ENCODE measurements around the gene USP10. TPM values are rescaled to one million over a fixed set of nuclear protein-coding genes. Genes with fewer than 3 reads are reported as not detected.

Gene USP10
- total RNA-seq, 2 experiments from 2014 or later = 105 to 108 TPM

DNA sequence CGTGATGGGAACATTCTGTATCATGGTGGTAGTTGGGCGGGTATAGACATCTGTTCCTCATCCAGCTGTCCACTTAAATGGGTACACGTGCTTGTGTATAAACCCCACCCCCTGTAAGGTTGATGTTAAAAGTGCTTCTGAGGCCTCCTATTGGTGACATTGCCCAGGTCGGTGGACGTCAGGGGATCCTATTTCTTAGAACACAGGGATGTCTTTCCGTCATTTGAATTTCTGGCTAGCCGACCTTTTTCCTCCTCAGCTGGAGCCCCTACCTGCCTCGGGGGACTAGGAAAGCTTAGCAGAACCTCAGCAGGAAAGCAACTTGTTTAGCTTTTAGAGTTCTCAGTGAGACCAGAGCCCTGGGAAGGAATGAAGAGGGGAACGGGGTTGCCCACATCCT lies 103.3 kb downstream of the USP10 start:
- intact Hi-C loops (cut with micrococcal nuclease) = no loop called here
- no peak for DNase-seq
- H3K27me3 Mint-ChIP-seq = peaks cover 5% of the 10 kb centered on the region
- H3K36me3 Mint-ChIP-seq = no peaks in the 10 kb centered on the region
- no peak overlapping the region for H3K4me3 Mint-ChIP-seq
- H3K27ac Mint-ChIP-seq = no peak overlapping the region
- peaks cover 4% of the 10 kb centered on the region for H3K9me3 Mint-ChIP-seq
- CTCF ChIA-PET = no interaction called here
- peaks cover 5% of the 10 kb centered on the region for H3K4me1 Mint-ChIP-seq (ENCODE audit: low read depth)
- POLR2A ChIA-PET = no interaction called here

DNA sequence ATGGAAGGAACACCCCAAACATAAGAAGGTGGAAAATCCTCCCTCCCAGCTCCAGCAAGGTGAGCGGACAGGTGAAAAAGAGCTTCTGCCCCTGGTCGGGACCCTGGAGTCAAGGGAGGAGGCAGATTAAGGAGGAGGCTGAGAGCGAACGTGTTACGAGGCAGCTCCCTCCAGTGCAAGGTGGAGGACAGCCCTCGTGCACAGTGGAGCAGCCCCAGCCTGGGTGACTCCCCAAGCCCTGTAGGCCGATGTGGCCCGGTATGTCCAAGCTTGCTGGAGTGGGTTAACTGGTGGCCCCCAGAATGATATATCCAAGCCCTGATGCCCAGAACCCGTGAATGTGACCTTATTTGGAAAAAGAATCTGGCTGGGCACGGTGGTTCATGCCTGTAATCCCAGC lies 104.5 kb downstream of the USP10 start:
- intact Hi-C loops (cut with micrococcal nuclease) = no loop called here
- POLR2A ChIA-PET = no interaction called here
- DNase-seq = no peak

DNA sequence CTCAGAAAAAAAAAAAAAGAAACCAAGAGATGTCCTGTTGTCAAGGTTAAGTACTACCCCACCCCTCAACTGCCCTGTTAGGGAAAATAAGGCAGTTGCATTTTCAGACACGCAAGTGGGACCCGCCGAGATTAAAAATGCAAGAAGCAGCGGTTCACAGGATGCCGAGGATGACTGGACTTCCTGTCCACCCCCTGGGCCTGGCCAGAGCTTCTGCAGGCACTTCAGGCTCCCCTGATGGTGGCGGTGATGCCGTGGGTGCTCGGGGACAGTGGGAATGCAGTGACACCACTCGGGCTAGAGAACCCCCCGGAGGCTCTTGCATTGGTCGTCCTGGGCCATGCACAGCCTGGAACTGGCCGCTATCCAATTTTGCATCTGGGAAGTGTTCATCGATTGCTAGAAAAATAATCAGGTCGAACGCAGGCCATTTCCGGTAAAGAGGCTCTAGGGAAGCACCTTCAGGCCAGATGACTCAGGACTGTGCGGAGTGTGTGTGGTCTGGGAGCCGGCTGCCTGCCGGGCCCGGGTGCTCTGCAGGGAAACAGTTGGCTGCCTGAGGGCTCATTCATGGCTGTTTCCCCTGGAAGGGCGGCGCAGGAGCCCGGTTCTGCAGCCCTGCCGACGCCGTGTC lies 106.6 kb downstream of the USP10 start:
- CTCF ChIA-PET = no interaction called here
- peak; percentile 45 for DNase-seq
- H3K27me3 Mint-ChIP-seq = peaks cover 5% of the 10 kb centered on the region
- no peak overlapping the region for H3K4me3 Mint-ChIP-seq
- H3K27ac Mint-ChIP-seq = no peak overlapping the region
- no peaks in the 10 kb centered on the region for H3K36me3 Mint-ChIP-seq
- POLR2A ChIA-PET = no interaction called here
- intact Hi-C loops (cut with micrococcal nuclease) = loop anchor here (2.0 kb wide), 1 partner anchor 42 kb away; no protein-coding TSS in a partner anchor
- H3K9me3 Mint-ChIP-seq = no peaks in the 10 kb centered on the region
- H3K4me1 Mint-ChIP-seq (ENCODE audit: low read depth) = peaks cover 11% of the 10 kb centered on the region

More for the DNA sequence above, 104.5 kb downstream of the USP10 start:
- H3K27ac Mint-ChIP-seq = no peak overlapping the region
- peaks cover 5% of the 10 kb centered on the region for H3K4me1 Mint-ChIP-seq (ENCODE audit: low read depth)
- no peak overlapping the region for H3K4me3 Mint-ChIP-seq
- peaks cover 4% of the 10 kb centered on the region for H3K9me3 Mint-ChIP-seq
- CTCF ChIA-PET = interaction anchor here (0.6 kb wide), 1 partner anchor 487 kb away, joined by 4 read pairs; no protein-coding TSS in a partner anchor
- H3K36me3 Mint-ChIP-seq = no peaks in the 10 kb centered on the region
- peaks cover 5% of the 10 kb centered on the region for H3K27me3 Mint-ChIP-seq

DNA sequence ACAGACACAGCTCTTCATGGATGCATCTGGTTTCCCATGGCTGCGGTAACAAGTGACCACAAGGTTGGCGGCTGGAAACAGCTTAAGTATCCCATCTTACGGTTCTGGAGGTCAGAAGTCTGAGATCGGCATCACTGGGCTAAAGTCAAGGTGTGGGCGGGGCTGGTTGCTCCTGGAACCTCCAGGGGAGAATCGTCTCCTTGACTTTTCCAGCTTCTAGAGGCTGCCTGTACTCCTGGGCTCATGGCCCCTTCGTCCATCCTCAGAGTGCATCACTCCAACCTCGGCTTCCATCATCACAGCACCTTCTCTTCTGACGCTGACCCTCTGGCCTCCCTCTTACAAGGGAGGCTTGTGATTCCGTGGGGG lies 107.1 kb downstream of the USP10 start:
- Mint-ChIP-seq H3K27ac (no peak overlapping the region), H3K36me3 (no peaks in the 10 kb centered on the region), H3K9me3 (no peaks in the 10 kb centered on the region), H3K4me3 (no peak overlapping the region), H3K27me3 (peaks cover 5% of the 10 kb centered on the region), H3K4me1 (ENCODE audit: low read depth) (peaks cover 11% of the 10 kb centered on the region)
- intact Hi-C loops (cut with micrococcal nuclease) = loop anchor here (2.0 kb wide), 1 partner anchor 42 kb away; no protein-coding TSS in a partner anchor
- DNase-seq = no peak
- CTCF ChIA-PET = no interaction called here
- POLR2A ChIA-PET = no interaction called here

DNA sequence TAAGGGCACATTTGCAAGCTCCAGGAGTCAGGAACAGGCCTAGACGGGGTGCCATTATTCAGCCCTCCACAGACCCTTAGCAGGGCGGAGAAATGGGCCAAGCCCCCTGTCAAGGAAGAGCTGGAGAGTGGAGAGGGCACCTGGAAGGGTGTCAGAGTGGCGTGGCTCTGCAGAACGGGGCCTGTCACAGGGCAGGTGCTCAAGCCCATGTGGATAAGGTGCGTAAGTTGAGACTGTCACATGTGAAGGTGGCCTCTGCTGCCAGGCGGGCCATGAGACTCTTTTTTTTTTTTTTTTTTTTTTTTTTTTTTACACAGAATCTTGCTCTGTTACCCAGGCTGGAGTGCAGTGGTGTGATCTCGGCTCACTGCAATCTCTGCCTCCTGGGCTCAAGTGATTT lies 108.0 kb downstream of the USP10 start:
- Mint-ChIP-seq H3K4me1 (ENCODE audit: low read depth) (peaks cover 11% of the 10 kb centered on the region), H3K4me3 (no peak overlapping the region), H3K9me3 (no peaks in the 10 kb centered on the region), H3K27me3 (peaks cover 5% of the 10 kb centered on the region), H3K27ac (no peak overlapping the region), H3K36me3 (no peaks in the 10 kb centered on the region)
- CTCF ChIA-PET = no interaction called here
- intact Hi-C loops (cut with micrococcal nuclease) = loop anchor here (2.0 kb wide), 1 partner anchor 43 kb away; no protein-coding TSS in a partner anchor
- POLR2A ChIA-PET = no interaction called here
- no peak for DNase-seq

DNA sequence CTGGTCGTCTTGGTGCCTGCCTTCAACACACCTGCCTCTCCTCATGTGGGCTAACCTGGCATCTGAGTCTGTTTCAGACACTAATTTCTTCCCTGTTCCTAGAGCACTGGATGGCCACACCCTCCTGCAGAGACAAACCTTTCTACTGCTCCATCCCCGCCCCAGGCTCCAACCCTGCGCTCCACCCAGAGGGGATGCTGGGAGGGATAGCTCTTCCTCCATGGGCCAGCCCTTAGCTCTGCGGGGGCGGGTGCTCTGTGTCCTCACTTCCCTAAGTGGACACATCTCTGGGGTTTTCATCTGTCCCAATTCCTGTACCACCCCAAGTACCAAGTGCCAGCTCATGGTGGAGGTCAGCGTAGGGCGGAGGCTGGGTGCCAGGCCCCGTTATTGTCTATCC lies 109.0 kb downstream of the USP10 start:
- Mint-ChIP-seq H3K27me3 (peaks cover 5% of the 10 kb centered on the region), H3K9me3 (no peaks in the 10 kb centered on the region), H3K36me3 (no peaks in the 10 kb centered on the region), H3K4me3 (no peak overlapping the region), H3K27ac (no peak overlapping the region), H3K4me1 (ENCODE audit: low read depth) (peaks cover 11% of the 10 kb centered on the region)
- DNase-seq = no peak
- intact Hi-C loops (cut with micrococcal nuclease) = no loop called here
- ChIA-PET POLR2A (no interaction called here), CTCF (no interaction called here)

DNA sequence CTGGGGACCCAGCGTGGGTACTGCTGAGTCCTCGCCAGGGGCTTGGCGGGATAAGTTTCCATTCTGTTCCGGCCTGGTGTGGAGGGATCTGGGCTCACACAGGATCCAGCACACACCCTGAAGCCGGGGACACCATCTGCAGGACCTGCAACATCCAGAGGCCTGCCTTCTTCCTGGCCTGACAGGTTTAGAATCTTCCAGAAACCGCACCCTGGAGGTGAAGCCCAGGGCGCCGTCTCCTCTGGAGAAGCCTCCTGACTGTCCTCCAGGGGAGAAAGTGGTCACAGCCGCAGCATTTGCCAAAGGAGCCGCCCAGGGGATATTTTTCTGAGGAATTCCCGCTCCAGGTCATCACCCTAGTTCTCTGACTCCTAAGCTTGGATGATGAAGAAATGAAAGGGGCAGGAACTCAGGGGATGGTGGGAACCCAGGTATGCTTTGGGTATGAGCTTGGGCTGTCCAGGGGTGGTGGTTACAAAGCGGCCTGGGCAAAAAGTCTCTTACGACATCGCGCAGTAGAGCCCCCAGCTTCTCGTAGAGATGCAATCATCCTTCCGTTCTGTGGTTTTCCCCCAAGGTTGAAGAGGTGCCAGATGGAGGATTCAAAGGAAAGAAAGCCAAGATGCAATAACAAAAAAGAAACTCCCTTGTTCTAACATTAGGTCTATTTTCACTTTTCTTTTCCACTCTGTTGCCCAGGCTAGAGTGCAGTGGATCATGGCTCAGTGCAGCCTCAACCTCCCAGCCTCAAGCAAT lies 110.9 kb downstream of the USP10 start:
- no peak overlapping the region for H3K4me3 Mint-ChIP-seq
- DNase-seq = peak; percentile 30
- POLR2A ChIA-PET = no interaction called here
- H3K27ac Mint-ChIP-seq = peak overlapping the region; percentile 58
- H3K9me3 Mint-ChIP-seq = no peaks in the 10 kb centered on the region
- intact Hi-C loops (cut with micrococcal nuclease) = no loop called here
- no peaks in the 10 kb centered on the region for H3K36me3 Mint-ChIP-seq
- CTCF ChIA-PET = interaction anchor here (0.9 to 1.1 kb wide), 3 partner anchors 9 to 56 kb away, joined by 3 to 4 read pairs (median 3); partner anchors contain the start of gene CRISPLD2
- H3K27me3 Mint-ChIP-seq = peaks cover 3% of the 10 kb centered on the region
- H3K4me1 Mint-ChIP-seq (ENCODE audit: low read depth) = peaks cover 11% of the 10 kb centered on the region

DNA sequence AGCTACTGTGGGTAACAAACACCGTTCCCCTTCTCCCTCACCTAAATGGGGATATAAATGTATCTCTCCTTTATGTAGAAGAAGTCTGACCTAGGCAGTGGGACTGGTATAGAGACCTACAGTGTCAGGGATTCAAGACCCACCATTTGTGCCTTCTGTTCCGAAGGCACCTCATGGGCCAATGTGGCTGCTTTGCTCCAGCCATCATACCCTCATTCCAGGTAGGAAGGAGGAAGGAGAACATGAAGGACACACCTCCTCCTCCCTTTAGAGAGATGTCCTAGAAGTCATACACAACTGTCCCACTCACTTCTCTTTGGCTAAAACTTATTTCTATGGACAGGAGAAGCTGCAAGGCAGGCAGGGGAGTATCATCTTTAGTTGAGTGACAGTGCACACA lies 111.7 kb downstream of the USP10 start:
- H3K36me3 Mint-ChIP-seq = no peaks in the 10 kb centered on the region
- H3K4me3 Mint-ChIP-seq = no peak overlapping the region
- no peaks in the 10 kb centered on the region for H3K9me3 Mint-ChIP-seq
- H3K27me3 Mint-ChIP-seq = peaks cover 3% of the 10 kb centered on the region
- POLR2A ChIA-PET = no interaction called here
- intact Hi-C loops (cut with micrococcal nuclease) = no loop called here
- CTCF ChIA-PET = interaction anchor here (0.9 to 1.1 kb wide), 3 partner anchors 8 to 57 kb away, joined by 3 to 4 read pairs (median 3); partner anchors contain the start of gene CRISPLD2
- peaks cover 7% of the 10 kb centered on the region for H3K4me1 Mint-ChIP-seq (ENCODE audit: low read depth)
- H3K27ac Mint-ChIP-seq = no peak overlapping the region
- no peak for DNase-seq

DNA sequence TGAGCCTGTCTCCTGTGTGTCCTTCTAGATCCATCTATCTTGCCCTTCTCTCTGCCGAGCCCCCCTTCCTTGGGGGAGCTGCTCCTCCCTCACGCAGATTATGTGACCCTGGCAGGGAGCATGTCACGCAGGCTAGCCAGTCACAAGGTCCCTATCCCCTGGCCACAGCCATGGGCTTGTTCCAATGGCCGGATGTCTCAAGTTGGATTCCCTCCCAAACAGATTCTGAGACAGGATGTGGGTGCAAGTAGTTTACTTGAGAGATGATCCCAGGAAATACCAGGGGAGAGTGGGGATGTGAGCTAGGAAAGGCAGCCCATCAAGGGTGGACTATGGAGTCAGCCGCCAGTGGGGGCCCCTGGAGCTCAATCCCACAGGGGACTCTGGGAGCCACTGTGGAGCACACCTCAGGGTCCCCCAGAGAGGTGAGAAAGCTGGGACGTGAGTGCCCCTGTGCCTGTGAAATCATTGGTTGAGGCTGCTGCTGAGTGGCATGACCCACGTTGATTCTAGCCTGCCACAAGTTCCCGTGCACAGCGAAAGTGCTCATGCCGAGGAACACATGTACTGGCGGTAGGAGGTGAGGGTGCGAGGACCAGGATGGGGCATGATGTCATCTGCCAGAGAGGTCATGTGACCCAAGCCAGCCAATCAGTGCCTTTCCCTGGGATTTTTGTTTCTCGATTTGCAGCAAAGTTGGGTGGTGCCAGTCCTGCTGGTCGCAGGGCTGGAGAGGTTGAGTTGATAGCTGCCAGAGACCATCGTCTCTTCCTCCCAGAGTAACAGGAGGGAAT lies 113.5 kb downstream of the USP10 start:
- H3K4me3 Mint-ChIP-seq = no peak overlapping the region
- ChIA-PET POLR2A (no interaction called here), CTCF (no interaction called here)
- no peaks in the 10 kb centered on the region for H3K36me3 Mint-ChIP-seq
- H3K27ac Mint-ChIP-seq = no peak overlapping the region
- DNase-seq = no peak
- H3K4me1 Mint-ChIP-seq (ENCODE audit: low read depth) = peaks cover 7% of the 10 kb centered on the region
- intact Hi-C loops (cut with micrococcal nuclease) = no loop called here
- no peaks in the 10 kb centered on the region for H3K9me3 Mint-ChIP-seq
- peaks cover 1% of the 10 kb centered on the region for H3K27me3 Mint-ChIP-seq

DNA sequence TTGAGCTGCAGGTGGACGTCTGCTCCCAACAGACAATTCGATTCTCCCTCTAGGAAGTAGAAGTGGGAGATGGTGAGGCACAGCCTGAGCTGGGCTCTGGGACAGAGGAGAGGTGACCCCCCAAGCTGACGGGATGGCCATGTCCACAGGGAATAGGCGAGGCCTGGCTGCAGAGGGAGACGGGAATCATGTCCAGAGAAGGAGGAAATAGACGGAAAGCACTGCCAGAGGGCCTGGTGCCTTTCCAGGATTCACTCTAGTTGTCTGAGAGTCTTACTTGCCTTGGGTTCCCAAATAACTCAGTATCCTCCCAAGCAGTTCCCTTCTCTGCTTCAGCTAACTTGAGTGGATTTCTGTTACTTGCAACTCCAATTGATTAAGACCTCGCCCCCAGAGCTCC lies 115.7 kb downstream of the USP10 start:
- intact Hi-C loops (cut with micrococcal nuclease) = no loop called here
- Mint-ChIP-seq H3K4me1 (ENCODE audit: low read depth) (peaks cover 13% of the 10 kb centered on the region), H3K27ac (no peak overlapping the region), H3K27me3 (peaks cover 5% of the 10 kb centered on the region), H3K36me3 (no peaks in the 10 kb centered on the region), H3K9me3 (no peaks in the 10 kb centered on the region), H3K4me3 (no peak overlapping the region)
- DNase-seq = no peak
- ChIA-PET POLR2A (no interaction called here), CTCF (no interaction called here)

DNA sequence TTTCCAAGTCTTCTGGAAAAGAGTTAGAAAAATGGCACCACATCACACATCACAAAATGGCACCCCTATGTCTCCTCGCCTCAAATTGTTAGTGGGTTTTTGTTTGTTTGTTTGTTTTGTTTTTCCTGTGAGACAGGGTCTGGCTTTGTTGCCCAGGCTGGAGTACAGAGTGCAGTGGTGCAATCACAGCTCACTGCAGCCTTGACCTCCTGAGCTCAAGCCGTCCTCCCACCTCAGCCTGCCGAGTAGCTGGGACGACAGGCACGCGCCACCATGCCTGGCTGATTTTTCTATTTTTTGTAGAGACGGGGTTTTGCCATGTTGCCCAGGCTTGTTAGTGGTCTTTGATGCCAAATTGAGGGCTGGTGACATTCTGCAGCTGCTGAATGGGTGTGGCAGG lies 116.2 kb downstream of the USP10 start:
- Mint-ChIP-seq H3K27me3 (peaks cover 7% of the 10 kb centered on the region), H3K4me3 (no peak overlapping the region), H3K27ac (no peak overlapping the region), H3K9me3 (no peaks in the 10 kb centered on the region), H3K4me1 (ENCODE audit: low read depth) (peaks cover 10% of the 10 kb centered on the region), H3K36me3 (no peaks in the 10 kb centered on the region)
- DNase-seq = no peak
- ChIA-PET POLR2A (no interaction called here), CTCF (no interaction called here)
- intact Hi-C loops (cut with micrococcal nuclease) = no loop called here

DNA sequence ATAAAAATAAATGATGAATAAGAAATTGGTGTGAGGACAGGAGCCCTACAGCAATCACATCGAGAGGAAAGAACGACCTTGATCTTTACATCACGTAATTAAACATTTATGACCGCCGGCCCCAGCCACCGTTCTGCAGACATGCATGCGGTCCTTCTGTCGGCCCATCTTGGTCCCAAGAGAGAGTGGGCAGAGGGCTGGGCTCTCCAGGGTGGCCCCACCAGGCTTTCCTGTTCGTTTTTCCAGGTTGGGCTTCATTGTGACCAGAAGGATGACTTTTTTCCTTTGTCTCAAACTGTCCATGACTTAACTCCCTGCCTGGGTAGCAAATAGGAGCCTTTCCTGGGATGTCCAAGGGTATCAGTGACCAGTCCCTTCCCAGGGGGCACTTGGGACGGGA lies 116.7 kb downstream of the USP10 start:
- intact Hi-C loops (cut with micrococcal nuclease) = no loop called here
- POLR2A ChIA-PET = no interaction called here

More for the DNA sequence above, 116.7 kb downstream of the USP10 start:
- Mint-ChIP-seq H3K27ac (no peak overlapping the region), H3K9me3 (no peaks in the 10 kb centered on the region), H3K4me3 (no peak overlapping the region), H3K36me3 (no peaks in the 10 kb centered on the region), H3K27me3 (peaks cover 8% of the 10 kb centered on the region), H3K4me1 (ENCODE audit: low read depth) (peaks cover 9% of the 10 kb centered on the region)
- no peak for DNase-seq
- CTCF ChIA-PET = no interaction called here
